22Rv1 (cell line): ENCODE results near the gene NMU.

Source experiments
- ZFX ChIP-seq: fragments of 450-650 bp; IDR thresholded peaks from 2 replicates; pipeline ENCODE4 v1.6.1; 2017; ENCODE audit warnings: antibody characterized with exemption, borderline replicate concordance
- TF ChIP-seq, protein P1 (sequence below): fragments of 450-650 bp; IDR thresholded peaks from 2 replicates; pipeline ENCODE4 v1.5.1; 2017; ENCODE audit warnings: mild to moderate bottlenecking

DNA sequence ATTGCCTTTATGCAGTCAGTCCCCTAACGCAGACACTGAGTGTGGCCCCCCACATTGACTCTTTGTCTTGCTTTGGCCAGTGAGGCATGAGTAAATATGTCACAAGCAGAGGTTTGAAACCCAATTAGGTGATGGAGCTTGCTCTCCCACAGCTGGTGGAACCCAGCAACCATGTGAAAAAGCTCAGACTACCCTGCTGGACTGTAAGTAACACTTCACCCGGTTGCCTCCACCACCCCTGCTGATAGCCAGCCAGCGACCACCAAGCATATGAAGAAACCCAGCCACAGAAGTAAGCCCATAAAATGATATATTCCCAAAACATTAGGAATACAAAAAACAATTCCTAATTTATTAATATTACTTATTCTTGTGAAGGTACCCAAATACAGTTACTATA lies 22.5 kb downstream of the NMU start:
- TF ChIP-seq, protein P1, sequence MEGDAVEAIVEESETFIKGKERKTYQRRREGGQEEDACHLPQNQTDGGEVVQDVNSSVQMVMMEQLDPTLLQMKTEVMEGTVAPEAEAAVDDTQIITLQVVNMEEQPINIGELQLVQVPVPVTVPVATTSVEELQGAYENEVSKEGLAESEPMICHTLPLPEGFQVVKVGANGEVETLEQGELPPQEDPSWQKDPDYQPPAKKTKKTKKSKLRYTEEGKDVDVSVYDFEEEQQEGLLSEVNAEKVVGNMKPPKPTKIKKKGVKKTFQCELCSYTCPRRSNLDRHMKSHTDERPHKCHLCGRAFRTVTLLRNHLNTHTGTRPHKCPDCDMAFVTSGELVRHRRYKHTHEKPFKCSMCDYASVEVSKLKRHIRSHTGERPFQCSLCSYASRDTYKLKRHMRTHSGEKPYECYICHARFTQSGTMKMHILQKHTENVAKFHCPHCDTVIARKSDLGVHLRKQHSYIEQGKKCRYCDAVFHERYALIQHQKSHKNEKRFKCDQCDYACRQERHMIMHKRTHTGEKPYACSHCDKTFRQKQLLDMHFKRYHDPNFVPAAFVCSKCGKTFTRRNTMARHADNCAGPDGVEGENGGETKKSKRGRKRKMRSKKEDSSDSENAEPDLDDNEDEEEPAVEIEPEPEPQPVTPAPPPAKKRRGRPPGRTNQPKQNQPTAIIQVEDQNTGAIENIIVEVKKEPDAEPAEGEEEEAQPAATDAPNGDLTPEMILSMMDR: no peak
- TF ChIP-seq ZFX: no peak
